Bone marrow (tissue), 2 donors: ENCODE measurements around the gene CLDN22.
"Not testable (repeated sequence)": the region's sequence is repeated elsewhere in the genome, so short reads cannot be mapped to it uniquely, and the experiment has no call there.

ENCODE experiments used
- DNase-seq, 2 donors: peaks; one replicate each; lab custom pipeline; 2025; lab: John Stamatoyannopoulos, UW

Gene CLDN22

GRCh38 chr4:183347146-183347545 is 27.1 kb upstream of the CLDN22 start:
- DNase-seq = no peak

DNA sequence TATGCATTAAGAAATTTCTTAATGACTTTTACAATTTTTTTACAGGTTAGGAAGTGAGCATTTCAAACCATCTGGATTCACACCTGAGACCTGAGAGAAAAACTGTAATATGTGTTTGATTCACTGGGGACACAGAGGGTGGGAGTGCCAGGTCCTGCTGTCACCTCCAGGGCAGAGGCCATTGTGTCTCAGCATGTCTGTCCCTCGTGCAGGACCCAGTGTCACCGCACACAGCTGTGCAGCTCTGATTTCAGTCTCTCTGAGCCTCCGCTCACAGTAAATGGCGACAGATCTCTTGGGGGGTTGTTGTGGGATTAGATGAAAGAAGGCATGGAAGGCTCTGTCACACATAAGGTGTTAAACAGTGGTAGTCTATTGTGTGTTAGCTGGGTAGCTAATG is 25.2 kb upstream of the CLDN22 start:
- DNase-seq = no peak

DNA sequence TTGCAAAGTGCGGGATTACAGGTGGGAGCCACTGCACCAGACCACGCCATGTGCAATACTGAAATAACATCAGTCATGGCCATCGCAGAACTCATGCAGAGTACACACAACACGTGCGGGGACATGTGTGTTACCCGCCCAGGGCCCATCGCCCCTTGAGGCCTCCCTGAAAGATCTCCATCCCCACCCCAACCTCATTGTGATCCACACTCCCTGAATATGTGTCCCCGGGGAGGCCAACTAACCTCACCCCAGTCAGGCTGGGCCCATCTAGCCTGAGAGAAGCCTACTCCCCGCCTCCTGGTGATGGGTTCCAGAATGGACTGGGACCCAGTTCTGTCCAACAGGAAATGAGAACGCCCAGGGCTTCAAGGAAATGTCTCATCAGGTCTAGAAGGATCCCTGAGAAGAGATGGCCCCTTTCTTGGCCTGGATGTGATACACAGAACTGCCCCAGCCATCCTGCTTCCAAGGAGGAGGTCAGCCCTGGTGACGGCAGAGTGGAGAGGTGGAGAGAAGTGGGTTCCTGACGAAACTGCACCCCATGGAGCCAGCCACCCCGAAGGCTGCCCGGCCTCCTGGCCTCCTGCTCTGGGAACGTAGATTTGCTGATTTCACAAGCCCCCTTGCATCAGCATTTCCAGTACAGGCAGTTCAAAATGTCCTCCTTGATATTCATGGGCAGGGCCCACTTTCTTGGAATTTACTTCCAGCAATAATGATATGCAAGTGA is 24.6 kb upstream of the CLDN22 start:
- no peak for DNase-seq

DNA sequence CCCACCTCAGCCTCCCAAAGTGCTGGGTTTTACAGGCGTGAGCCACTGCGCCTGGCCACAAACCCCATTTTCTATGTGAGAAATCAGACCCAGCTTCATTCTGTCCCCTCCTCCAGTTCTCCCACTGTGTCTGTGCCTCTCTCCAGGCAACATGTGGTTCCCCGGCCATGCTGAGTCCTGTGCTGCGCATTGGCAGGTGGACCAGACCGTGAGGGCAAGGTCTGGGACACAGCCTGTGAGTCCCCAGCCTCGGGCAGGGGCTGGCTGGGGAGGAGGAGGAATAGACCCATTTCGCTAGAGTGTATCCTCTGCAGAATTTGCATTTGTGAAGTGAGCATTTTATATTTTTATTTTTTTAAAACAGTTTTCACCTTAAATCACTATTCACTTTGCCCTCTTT is 23.7 kb upstream of the CLDN22 start:
- no peak for DNase-seq

DNA sequence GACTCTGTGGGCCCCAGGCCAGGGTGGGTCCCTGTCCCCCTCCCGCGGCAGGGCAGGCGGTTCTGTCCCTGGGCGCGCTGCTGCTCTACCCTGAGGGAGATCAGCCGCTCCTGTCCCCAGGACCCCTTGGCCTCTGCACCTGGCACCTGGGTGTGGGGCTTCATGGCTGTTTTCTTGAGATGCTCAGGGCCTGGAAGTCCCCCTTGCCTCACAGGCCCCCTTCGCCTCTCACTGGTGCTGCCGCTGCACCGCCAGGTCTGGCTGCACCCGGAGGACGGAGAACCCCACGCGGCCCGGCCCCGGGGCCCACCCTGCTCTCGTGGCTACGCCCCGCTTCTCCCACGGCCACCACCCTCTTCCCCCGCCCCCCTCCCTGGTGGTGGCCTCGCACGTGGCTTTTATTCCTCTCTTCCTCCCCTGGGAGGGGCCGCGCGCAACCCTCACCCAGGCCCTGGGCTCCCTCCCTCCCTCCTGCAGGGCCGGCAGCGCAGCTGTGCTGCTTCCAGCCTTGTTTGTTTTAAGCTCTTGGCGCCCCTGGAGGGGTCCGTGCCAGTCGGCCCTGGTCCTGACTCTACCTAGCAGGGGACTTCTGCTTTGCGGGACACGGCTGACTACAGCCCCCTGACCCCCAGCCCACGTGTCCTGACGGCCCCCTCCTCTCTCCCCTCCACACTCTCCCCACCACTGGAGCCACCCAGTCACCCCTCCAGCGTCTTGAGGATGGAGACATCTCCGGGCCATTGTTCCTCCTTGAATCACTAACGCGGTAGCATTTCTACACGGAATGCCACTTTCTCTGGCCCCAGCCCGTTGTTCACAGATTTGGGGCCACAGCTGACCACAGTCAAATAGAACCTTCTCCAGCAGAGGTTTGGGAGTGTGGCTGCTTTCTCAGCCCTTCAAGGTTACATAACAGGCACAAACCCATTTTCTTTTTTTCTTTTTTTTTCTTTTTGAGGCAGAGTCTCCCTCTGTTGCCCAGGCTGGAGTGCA is 22.8 kb upstream of the CLDN22 start:
- DNase-seq = no peak

DNA sequence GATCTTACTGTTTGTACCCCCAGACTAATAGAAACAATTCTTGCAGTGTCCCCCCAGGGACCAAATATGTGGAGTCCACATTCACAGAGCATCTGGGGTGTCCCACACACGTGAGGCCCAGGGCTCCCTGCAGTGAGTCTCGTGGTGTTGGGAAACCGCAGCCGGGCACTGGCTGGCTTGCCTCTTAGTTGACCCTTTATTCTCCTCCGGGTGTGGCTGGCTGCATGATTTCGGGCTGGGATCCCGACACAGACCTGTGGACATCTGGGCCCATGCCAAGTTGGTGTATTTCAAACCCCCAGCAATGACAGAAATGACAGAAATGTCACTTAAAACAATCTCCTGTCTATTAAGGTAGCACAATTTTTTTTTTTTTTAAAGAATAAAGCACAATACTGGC is 17.8 kb upstream of the CLDN22 start:
- DNase-seq = no peak

DNA sequence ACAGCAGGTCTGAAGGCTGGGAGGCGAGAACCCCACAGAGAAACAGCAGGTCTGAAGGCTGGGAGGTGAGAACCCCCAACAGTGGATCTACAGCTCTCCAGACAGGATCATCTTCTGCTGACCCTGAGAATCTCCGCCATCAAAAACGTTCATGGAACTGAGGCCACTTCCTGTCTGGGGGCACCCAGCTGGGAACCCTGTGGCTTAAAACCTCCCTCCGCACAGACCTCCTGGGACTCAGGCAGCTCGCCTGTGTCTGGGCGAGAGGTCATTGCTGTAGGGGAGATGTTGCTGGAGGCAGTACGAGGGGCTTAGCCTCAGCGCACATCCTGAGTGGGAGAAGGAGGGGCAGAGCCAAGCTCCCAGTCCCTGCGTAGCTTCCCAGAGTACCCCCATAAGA is 17.3 kb upstream of the CLDN22 start:
- no peak for DNase-seq

DNA sequence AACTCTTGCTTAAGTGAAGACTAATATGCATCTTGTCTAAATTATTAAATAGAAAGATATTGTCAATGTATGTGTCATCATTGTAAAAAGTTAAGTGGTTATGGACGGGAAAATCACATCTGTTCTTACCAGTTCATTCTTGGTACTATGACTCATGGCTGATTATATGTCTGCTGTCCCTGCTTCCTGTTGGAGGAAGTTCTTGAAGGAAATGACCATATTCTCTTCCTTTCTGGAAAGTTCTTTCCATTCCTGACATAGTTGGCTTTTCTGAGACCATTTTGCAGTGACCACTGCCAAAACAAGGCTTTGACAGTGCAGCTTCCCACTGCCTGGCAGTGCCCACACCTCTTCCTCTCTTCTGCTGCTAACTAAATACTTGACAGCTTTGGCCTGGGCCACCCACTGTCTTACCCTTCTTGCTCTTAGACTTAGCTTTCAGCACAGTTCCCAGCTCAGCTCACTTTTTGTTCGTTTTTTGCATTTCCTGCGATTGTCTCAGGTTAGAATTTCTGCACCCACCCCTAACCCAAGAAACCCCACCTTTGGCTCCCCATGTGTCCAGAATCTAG is 15.4 kb upstream of the CLDN22 start:
- no peak for DNase-seq

DNA sequence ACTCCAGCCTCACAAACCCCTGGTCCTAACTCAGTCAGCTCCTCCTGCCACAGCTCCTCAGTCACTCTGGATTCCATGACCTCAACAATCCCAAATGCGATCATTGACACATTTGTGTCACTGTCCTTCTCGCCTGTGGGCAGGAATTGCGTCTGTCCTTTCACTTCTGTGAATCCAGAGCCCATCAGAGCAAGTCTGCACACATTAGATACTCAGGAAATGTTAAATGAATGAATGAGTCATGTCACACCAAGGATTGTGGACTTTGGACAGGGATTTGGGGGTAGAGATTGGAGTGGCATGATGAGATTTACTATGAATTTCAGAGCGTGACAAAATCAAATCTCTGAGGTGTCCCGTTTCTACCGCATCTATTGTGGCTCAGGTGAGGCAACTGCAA is 13.9 kb upstream of the CLDN22 start:
- DNase-seq = no peak

GRCh38 chr4:183333202-183333601 is 13.1 kb upstream of the CLDN22 start:
- no peak for DNase-seq

- no peak for DNase-seq
Observed at GRCh38 chr4:183332447-183332846, 12.4 kb upstream of the CLDN22 start.

DNA sequence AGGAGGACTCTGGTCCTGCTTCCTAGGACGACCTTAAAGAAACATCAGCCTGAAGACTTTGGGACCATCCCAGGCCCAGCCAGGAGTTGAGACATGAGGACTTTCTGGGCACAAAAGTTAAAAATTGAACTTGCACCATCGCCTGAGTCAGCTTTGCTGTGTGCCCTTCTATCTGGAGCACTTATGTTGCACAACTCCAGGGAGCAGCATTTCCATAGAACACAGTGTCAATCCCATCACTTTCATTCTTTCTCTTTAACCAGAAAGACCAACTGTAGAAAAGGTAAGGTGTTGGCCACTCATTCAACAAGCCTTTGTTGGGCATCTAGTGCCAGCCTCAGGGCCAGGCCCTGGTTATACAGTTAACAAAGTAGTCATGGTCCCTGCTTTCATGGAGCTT is 10.8 kb upstream of the CLDN22 start:
- no peak for DNase-seq

DNA sequence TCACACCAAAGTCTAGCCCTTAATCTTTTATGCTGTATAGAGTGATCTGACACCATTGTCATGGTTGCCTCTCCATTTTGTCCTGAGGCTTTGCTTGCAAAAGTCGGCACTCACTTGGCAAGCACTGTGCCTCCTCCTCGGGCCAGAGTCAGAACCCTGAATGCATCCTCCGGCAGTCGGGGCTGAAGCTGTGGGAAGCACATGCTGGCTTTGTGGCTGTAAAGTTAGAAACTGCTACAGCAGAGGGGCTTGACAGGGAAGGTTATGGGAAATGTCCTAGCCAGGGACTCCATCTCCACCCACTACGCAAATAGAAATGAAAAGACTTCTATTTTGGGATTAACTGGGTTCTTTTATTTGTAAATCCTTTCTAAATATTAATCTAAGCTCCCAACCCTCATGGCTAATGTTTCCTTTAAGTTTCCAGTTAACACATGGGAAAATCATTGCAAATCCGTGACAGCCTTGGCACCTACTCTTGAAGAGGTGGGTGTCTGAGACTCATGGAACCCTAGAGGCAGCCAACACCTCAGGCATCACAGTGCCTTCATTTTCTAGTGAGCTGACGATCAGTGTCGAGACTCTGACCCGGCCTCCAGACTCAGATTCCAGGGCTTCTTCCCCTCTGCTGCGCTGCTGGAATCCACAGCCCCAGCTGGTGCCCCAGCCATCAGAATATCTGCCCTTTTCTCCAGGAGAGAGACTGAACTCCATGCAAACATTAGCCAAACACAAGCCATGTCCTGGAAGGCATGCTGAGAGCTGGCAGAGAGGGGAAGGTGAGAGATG is 10.1 kb upstream of the CLDN22 start:
- DNase-seq = no peak

GRCh38 chr4:183329244-183329643 is 9.2 kb upstream of the CLDN22 start:
- no peak for DNase-seq

GRCh38 chr4:183328832-183329231 is 8.8 kb upstream of the CLDN22 start:
- no peak for DNase-seq

GRCh38 chr4:183327827-183328226 is 7.8 kb upstream of the CLDN22 start:
- no peak for DNase-seq

- DNase-seq = no peak
Observed at GRCh38 chr4:183326853-183327252, 6.8 kb upstream of the CLDN22 start.

- DNase-seq = not testable (repeated sequence)
Observed at GRCh38 chr4:183326387-183326786, 6.3 kb upstream of the CLDN22 start.

- no peak for DNase-seq
Observed at GRCh38 chr4:183324619-183325018, 4.5 kb upstream of the CLDN22 start.

- DNase-seq = not testable (repeated sequence)
Observed at GRCh38 chr4:183324056-183324455, 4.0 kb upstream of the CLDN22 start.

- DNase-seq = no peak
Observed at GRCh38 chr4:183323295-183323694, 3.2 kb upstream of the CLDN22 start.

GRCh38 chr4:183322326-183322725 is 2.2 kb upstream of the CLDN22 start, which contains the start of gene CLDN24:
CLDN24 (minus strand) TSS chr4:183322426; CDS start chr4:183322426, 0 bp downstream.
- no peak for DNase-seq
